ENCODE data around the gene CD99L2. TPM values are rescaled to one million over a fixed set of nuclear protein-coding genes. Genes with fewer than 3 reads are reported as not detected.

Gene CD99L2
- total RNA-seq, 6 experiments from 2014 or later: 53.9 to 67.1 (median 56.4) TPM

- Mint-ChIP-seq H3K9me3 (no peaks in the 10 kb centered on the region), H3K4me1 (ENCODE audit: low read depth) (peaks cover 8% of the 10 kb centered on the region), H3K4me3 (no peak overlapping the region), H3K36me3 (ENCODE audit: low read depth) (no peaks in the 10 kb centered on the region), H3K27me3 (ENCODE audit: insufficient read depth) (no peaks in the 10 kb centered on the region; the same call in 1 of the 2 replicates), H3K27ac (no peak overlapping the region)
- no peak for DNase-seq
- TF ChIP-seq, protein P1, sequence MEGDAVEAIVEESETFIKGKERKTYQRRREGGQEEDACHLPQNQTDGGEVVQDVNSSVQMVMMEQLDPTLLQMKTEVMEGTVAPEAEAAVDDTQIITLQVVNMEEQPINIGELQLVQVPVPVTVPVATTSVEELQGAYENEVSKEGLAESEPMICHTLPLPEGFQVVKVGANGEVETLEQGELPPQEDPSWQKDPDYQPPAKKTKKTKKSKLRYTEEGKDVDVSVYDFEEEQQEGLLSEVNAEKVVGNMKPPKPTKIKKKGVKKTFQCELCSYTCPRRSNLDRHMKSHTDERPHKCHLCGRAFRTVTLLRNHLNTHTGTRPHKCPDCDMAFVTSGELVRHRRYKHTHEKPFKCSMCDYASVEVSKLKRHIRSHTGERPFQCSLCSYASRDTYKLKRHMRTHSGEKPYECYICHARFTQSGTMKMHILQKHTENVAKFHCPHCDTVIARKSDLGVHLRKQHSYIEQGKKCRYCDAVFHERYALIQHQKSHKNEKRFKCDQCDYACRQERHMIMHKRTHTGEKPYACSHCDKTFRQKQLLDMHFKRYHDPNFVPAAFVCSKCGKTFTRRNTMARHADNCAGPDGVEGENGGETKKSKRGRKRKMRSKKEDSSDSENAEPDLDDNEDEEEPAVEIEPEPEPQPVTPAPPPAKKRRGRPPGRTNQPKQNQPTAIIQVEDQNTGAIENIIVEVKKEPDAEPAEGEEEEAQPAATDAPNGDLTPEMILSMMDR (IDR thresholded peaks at IDR 0.05): no peak
Observed at GRCh38 chrX:150774798-150775568, 123.5 kb downstream of the CD99L2 start.

DNA sequence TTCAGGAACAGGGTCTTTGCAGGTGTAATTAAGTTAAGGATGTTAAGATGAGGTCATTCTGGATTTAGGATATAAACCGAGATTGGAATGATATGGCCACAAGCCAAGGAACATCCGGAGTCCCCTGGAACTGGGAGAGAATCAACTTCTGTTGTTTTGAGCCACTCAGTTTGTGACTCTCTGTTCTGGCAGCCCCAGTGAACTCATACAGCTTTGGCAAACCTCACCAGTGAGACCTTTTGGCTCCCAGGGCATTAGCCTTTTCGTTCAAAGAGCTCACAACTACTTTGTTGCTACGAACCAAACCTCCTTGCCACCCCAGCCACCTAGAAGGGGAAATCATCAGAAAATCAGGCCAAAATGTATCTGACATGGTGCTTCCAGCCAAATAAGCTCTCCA, 124.8 kb downstream of the CD99L2 start:
- no peaks in the 10 kb centered on the region for H3K9me3 Mint-ChIP-seq
- DNase-seq: no peak
- no peaks in the 10 kb centered on the region for H3K36me3 Mint-ChIP-seq (ENCODE audit: low read depth)
- no peaks in the 10 kb centered on the region for H3K4me1 Mint-ChIP-seq (ENCODE audit: low read depth)
- TF ChIP-seq, protein P1 (IDR thresholded peaks at IDR 0.05): no peak
- no peaks in the 10 kb centered on the region; the same call in 1 of the 2 replicates for H3K27me3 Mint-ChIP-seq (ENCODE audit: insufficient read depth)
- no peak overlapping the region for H3K4me3 Mint-ChIP-seq
- H3K27ac Mint-ChIP-seq: no peak overlapping the region

DNA sequence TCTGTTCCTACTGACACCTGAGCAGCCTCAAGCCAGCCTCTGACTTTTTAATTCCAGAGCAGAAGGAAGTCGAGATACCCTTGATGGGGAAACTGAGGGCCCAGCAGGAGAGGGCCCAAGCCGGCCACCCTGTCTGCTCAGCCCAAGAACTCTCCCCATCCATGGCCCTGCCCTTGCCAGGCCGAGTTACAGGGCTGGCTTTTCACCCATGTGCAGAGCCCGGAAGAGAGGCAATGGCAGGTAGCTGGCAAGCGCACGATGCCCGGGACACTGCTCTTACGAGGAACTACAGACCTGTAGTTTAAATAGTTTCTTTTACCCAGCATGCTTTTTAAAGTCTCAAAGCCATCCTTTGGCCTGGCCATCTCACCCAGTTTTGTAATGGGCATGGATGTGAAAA, 125.4 kb downstream of the CD99L2 start:
- H3K4me1 Mint-ChIP-seq (ENCODE audit: low read depth): no peaks in the 10 kb centered on the region
- H3K36me3 Mint-ChIP-seq (ENCODE audit: low read depth): no peaks in the 10 kb centered on the region
- no peak overlapping the region for H3K27ac Mint-ChIP-seq
- H3K27me3 Mint-ChIP-seq (ENCODE audit: insufficient read depth): no peaks in the 10 kb centered on the region; the same call in 1 of the 2 replicates
- H3K4me3 Mint-ChIP-seq: no peak overlapping the region
- H3K9me3 Mint-ChIP-seq: no peaks in the 10 kb centered on the region
- DNase-seq: no peak
- TF ChIP-seq, protein P1 (IDR thresholded peaks at IDR 0.05): no peak

- Mint-ChIP-seq H3K36me3 (ENCODE audit: low read depth) (no peaks in the 10 kb centered on the region), H3K27me3 (ENCODE audit: insufficient read depth) (no peaks in the 10 kb centered on the region; the same call in 1 of the 2 replicates), H3K9me3 (no peaks in the 10 kb centered on the region), H3K27ac (no peak overlapping the region), H3K4me1 (ENCODE audit: low read depth) (no peaks in the 10 kb centered on the region), H3K4me3 (no peak overlapping the region)
- DNase-seq: peak; percentile 41
- TF ChIP-seq, protein P1 (IDR thresholded peaks at IDR 0.05): peak; percentile 86
Observed at GRCh38 chrX:150772150-150772970, 126.1 kb downstream of the CD99L2 start.

DNA sequence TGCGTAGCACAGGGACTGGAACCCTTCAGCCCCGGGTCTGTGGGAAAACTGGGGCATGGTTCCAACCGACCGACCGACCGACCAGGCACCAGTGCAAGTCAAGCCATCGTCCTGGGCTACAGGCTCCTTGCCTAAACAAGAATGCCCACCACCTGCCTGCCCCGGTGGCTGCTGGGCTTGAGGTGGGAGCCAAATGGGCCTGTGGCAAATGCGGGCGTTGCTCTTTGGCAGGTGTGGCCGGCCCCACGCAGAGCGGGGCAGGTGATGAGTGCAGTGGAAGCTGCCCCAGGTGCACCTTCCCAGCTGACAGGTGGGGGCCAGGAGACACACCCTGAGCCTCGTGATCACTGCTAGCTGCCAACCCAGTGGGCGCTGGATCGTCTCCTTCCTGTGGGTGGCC, 127.4 kb downstream of the CD99L2 start:
- DNase-seq: no peak
- Mint-ChIP-seq H3K9me3 (no peaks in the 10 kb centered on the region), H3K4me1 (ENCODE audit: low read depth) (no peaks in the 10 kb centered on the region), H3K4me3 (no peak overlapping the region), H3K27me3 (ENCODE audit: insufficient read depth) (no peaks in the 10 kb centered on the region; the same call in 1 of the 2 replicates), H3K36me3 (ENCODE audit: low read depth) (no peaks in the 10 kb centered on the region), H3K27ac (no peak overlapping the region)
- TF ChIP-seq, protein P1 (IDR thresholded peaks at IDR 0.05): no peak

All from HFFc6 (cell line).